DOHH2 (cell line): Measurements from ENCODE around the gene MYO1H.
A peak's percentile ranks its signal among the peaks of the same experiment; 100 is the strongest.

Experiments
- H3F3A ChIP-seq: fragments of 200-600 bp; sonication (generic), shearing (Covaris generic); 2 replicates; pipeline ENCODE4 v1.6.0; 2016; ENCODE audit warnings: antibody characterized with exemption, mild to moderate bottlenecking; ENCODE audit not compliant: control insufficient read depth, insufficient read depth
- H3K27ac ChIP-seq: fragments of 200-600 bp; sonication (generic); 2 replicates; pipeline ENCODE4 v1.5.1; 2014; ENCODE audit warnings: low read depth, mild to moderate bottlenecking, low read length, moderate library complexity
- H3K27me3 ChIP-seq: fragments of 200-600 bp; sonication (generic); 2 replicates; pipeline ENCODE4 v1.6.1; 2014; ENCODE audit warnings: mild to moderate bottlenecking, low read length, mixed read lengths; ENCODE audit not compliant: control insufficient read depth
- H3K36me3 ChIP-seq: fragments of 200-600 bp; sonication (generic); 2 replicates; pipeline ENCODE4 v1.6.1; 2014; ENCODE audit warnings: mild to moderate bottlenecking, low read length, moderate library complexity, mixed read lengths; ENCODE audit not compliant: control insufficient read depth
- H3K4me1 ChIP-seq: fragments of 200-600 bp; sonication (generic); 2 replicates; pipeline ENCODE4 v1.6.1; 2014; ENCODE audit warnings: mild to moderate bottlenecking, low read length, mixed read lengths; ENCODE audit not compliant: control insufficient read depth
- H3K4me2 ChIP-seq: fragments of 200-600 bp; sonication (generic); 2 replicates; pipeline ENCODE4 v1.6.0; 2014; ENCODE audit warnings: mild to moderate bottlenecking, low read length, moderate library complexity
- H3K4me3 ChIP-seq: fragments of 200-600 bp; sonication (generic); 2 replicates; pipeline ENCODE4 v1.5.1; 2014; ENCODE audit warnings: mild to moderate bottlenecking, low read length, mixed read lengths
- H3K79me2 ChIP-seq: fragments of 200-600 bp; sonication (generic); 2 replicates; pipeline ENCODE4 v1.6.1; 2014; ENCODE audit warnings: mild to moderate bottlenecking, low read length, mixed read lengths; ENCODE audit not compliant: control insufficient read depth
- H3K9me2 ChIP-seq: fragments of 200-600 bp; sonication (generic); replicated peaks from 2 replicates; pipeline ENCODE4 v1.6.1; 2014; ENCODE audit warnings: mild to moderate bottlenecking, low read length, mixed read lengths; ENCODE audit not compliant: control insufficient read depth
- H3K9me3 ChIP-seq: fragments of 200-600 bp; sonication (generic); 2 replicates; pipeline ENCODE4 v1.6.1; 2014; ENCODE audit warnings: antibody characterized with exemption, low read length, mixed read lengths; ENCODE audit not compliant: control insufficient read depth, insufficient read depth
- H4K20me1 ChIP-seq: fragments of 200-600 bp; sonication (generic); 2 replicates; pipeline ENCODE4 v1.6.0; 2014; ENCODE audit warnings: low read depth, mild to moderate bottlenecking, antibody characterized with exemption, low read length, moderate library complexity; ENCODE audit not compliant: control insufficient read depth, insufficient read depth
- EZH2phosphoT487 ChIP-seq: fragments of 200-600 bp; sonication (generic); IDR thresholded peaks from 2 replicates; pipeline ENCODE4 v1.6.1; 2017; ENCODE audit warnings: borderline replicate concordance, mild to moderate bottlenecking, antibody characterized with exemption, low read length, moderate library complexity, mixed read lengths
- TF ChIP-seq, protein P1 (sequence below): fragments of 200-600 bp; sonication (generic); IDR thresholded peaks from one replicate; pipeline ENCODE4 v1.5.1; 2014; ENCODE audit warnings: antibody characterized with exemption, mild to moderate bottlenecking, low read depth, low read length; ENCODE audit not compliant: poor library complexity, severe bottlenecking

MYO1H gene

DNA sequence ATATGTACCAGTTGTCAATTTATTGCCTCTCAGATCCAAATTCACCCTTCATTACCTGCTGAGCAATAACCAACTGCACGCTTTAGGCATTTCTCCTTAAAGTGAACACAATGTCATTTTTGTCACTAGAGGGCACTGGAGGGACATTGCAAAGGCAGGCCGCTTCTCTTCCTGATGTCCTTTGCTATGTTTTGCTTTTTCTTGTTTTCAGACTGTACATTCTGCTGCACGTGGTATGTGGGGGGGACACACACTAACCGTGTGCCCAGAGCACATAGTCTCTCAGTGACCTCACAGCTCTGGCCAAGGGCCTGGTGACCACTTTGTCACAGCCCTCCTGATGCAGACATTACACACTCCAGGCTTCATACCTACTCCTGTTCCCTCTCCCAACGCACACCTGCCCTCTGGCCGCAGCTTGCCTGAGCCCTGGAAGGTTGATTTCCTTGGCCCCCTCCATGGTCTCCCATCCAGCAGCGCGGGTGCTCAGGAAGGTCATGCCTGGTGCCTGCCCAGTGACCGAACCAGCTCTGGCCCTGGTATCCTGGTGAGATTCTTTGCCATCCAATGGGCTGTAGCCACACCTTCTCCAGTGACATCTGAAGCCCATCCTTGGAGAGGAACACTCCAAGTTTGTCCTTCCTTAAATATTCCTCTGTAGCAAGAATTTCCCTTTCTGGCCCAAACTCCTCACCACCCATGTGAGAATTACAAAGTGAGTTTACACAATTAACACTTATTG is 39.9 kb downstream of the MYO1H start:
- peaks cover 20% of the 10 kb centered on the region for H3K27me3 ChIP-seq
- no peaks in the 10 kb centered on the region for H3F3A ChIP-seq
- no peaks in the 10 kb centered on the region for H3K9me2 ChIP-seq
- no peaks in the 10 kb centered on the region for H3K36me3 ChIP-seq
- no peak overlapping the region for H3K4me3 ChIP-seq
- no peaks in the 10 kb centered on the region for H4K20me1 ChIP-seq
- H3K79me2 ChIP-seq: no peaks in the 10 kb centered on the region
- peaks cover 10% of the 10 kb centered on the region; the same call in 1 of the 2 replicates for H3K4me1 ChIP-seq
- TF ChIP-seq EZH2phosphoT487: no peak
- TF ChIP-seq, protein P1, sequence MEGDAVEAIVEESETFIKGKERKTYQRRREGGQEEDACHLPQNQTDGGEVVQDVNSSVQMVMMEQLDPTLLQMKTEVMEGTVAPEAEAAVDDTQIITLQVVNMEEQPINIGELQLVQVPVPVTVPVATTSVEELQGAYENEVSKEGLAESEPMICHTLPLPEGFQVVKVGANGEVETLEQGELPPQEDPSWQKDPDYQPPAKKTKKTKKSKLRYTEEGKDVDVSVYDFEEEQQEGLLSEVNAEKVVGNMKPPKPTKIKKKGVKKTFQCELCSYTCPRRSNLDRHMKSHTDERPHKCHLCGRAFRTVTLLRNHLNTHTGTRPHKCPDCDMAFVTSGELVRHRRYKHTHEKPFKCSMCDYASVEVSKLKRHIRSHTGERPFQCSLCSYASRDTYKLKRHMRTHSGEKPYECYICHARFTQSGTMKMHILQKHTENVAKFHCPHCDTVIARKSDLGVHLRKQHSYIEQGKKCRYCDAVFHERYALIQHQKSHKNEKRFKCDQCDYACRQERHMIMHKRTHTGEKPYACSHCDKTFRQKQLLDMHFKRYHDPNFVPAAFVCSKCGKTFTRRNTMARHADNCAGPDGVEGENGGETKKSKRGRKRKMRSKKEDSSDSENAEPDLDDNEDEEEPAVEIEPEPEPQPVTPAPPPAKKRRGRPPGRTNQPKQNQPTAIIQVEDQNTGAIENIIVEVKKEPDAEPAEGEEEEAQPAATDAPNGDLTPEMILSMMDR: peak; percentile 70
- H3K9me3 ChIP-seq: peaks cover 6% of the 10 kb centered on the region
- no peak overlapping the region for H3K4me2 ChIP-seq
- H3K27ac ChIP-seq: no peak overlapping the region

DNA sequence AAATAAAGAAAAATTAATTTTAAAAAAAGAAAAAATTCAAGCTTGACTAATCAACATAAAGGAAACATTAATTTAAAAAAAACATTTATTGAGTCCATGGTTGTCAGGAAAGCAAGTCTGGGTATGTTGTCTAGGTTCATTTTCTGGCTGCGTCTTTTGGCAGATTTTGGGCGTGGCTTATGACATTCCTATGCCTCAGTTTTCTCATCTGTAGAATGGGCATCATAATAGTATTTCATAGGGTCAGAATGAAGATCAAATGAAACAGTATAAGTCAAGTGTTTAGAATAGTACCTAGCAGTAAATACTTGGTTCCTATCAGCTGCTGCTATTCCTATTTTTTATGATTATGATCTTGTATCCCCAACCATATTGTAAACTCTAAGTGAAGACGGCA is 40.5 kb downstream of the MYO1H start:
- Histone ChIP-seq H3K4me3 (no peak overlapping the region), H3K27me3 (peaks cover 16% of the 10 kb centered on the region), H3K4me1 (peaks cover 10% of the 10 kb centered on the region; the same call in 1 of the 2 replicates), H3K4me2 (no peak overlapping the region), H4K20me1 (no peaks in the 10 kb centered on the region), H3K36me3 (no peaks in the 10 kb centered on the region), H3K79me2 (no peaks in the 10 kb centered on the region), H3K9me3 (peaks cover 6% of the 10 kb centered on the region), H3K27ac (no peak overlapping the region), H3K9me2 (no peaks in the 10 kb centered on the region), H3F3A (no peaks in the 10 kb centered on the region)
- TF ChIP-seq, protein P1: no peak
- TF ChIP-seq EZH2phosphoT487: no peak

GRCh38 chr12:109389146-109389545 is 41.4 kb downstream of the MYO1H start:
- TF ChIP-seq, protein P1: no peak
- TF ChIP-seq EZH2phosphoT487: no peak

More at GRCh38 chr12:109389146-109389545, 41.4 kb downstream of the MYO1H start:
- Histone ChIP-seq H3K79me2 (no peaks in the 10 kb centered on the region), H3K27ac (no peak overlapping the region), H3K4me3 (0 out of 2 replicates have a peak overlapping the region, but pooled peaks have one; percentile 30), H3K36me3 (no peaks in the 10 kb centered on the region), H3K9me3 (peaks cover 3% of the 10 kb centered on the region), H4K20me1 (no peaks in the 10 kb centered on the region), H3K9me2 (no peaks in the 10 kb centered on the region), H3K4me2 (peak overlapping the region; percentile 38), H3F3A (no peaks in the 10 kb centered on the region), H3K4me1 (peaks cover 10% of the 10 kb centered on the region; the same call in 1 of the 2 replicates), H3K27me3 (peaks cover 6% of the 10 kb centered on the region)
